Endothelial cell (in vitro differentiated cells): ENCODE data around the gene EIF2S1. TPM values are rescaled to one million over a fixed set of nuclear protein-coding genes. Genes with fewer than 3 reads are reported as not detected.

Experiments used
- DNase-seq: peaks from one replicate; pipeline ENCODE4 v3.0.0; 2021; ENCODE audit warnings: low spot score
- H3K27ac Mint-ChIP-seq: one replicate; pipeline ENCODE4 v1.8.0; 2021; ENCODE audit warnings: mixed read lengths, inconsistent platforms; ENCODE audit not compliant: unreplicated experiment
- H3K27me3 Mint-ChIP-seq: one replicate; pipeline ENCODE4 v1.8.0; 2021; ENCODE audit warnings: mild to moderate bottlenecking, moderate library complexity, mixed read lengths, inconsistent platforms; ENCODE audit not compliant: unreplicated experiment
- H3K36me3 Mint-ChIP-seq: one replicate; pipeline ENCODE4 v1.8.0; 2021; ENCODE audit warnings: mild to moderate bottlenecking, low read depth, mixed read lengths, inconsistent platforms; ENCODE audit not compliant: unreplicated experiment
- H3K4me1 Mint-ChIP-seq: one replicate; pipeline ENCODE4 v1.8.0; 2021; ENCODE audit warnings: mild to moderate bottlenecking, mixed read lengths, inconsistent platforms; ENCODE audit not compliant: unreplicated experiment
- H3K4me3 Mint-ChIP-seq: one replicate; pipeline ENCODE4 v1.8.0; 2021; ENCODE audit warnings: mild to moderate bottlenecking, mixed read lengths, inconsistent platforms; ENCODE audit not compliant: unreplicated experiment
- H3K9me3 Mint-ChIP-seq: one replicate; pipeline ENCODE4 v1.8.0; 2021; ENCODE audit warnings: mixed read lengths, inconsistent platforms; ENCODE audit not compliant: unreplicated experiment
- CTCF ChIP-seq: fragments of 200-600 bp; sonication (generic); IDR thresholded peaks from one replicate; pipeline ENCODE4 v1.5.0; 2021; ENCODE audit warnings: antibody characterized with exemption; ENCODE audit not compliant: unreplicated experiment
- total RNA-seq: library from RNA; stranded (reverse); fragmentation: NEBNext Ultra II Directional; extraction: Animal tissue kit (Norgen Biotek cat#: 25700); gene quantifications from one replicate; pipeline ENCODE4 v1.2.1, GENCODE V29; 2021; ENCODE audit not compliant: unreplicated experiment

Gene EIF2S1
- total RNA-seq, 1 donor from 2014 or later, result 74.2 TPM

- Mint-ChIP-seq H3K4me1 (peaks cover 34% of the 10 kb centered on the region), H3K27me3 (peaks cover 6% of the 10 kb centered on the region), H3K36me3 (no peaks in the 10 kb centered on the region), H3K4me3 (peak overlapping the region; percentile 98), H3K27ac (peak overlapping the region; percentile 98), H3K9me3 (no peaks in the 10 kb centered on the region)
- TF ChIP-seq CTCF, result no peak
- peak; percentile 39 for DNase-seq
Measured at GRCh38 chr14:67358924-67359774, 979 bp upstream of the EIF2S1 start.

GRCh38 chr14:67360470-67361206 lies 510 bp downstream of the EIF2S1 start:
- Mint-ChIP-seq H3K4me3 (peak overlapping the region; percentile 98), H3K27ac (peak overlapping the region; percentile 98), H3K4me1 (peaks cover 34% of the 10 kb centered on the region), H3K9me3 (no peaks in the 10 kb centered on the region), H3K27me3 (peaks cover 6% of the 10 kb centered on the region), H3K36me3 (no peaks in the 10 kb centered on the region)
- TF ChIP-seq CTCF, result no peak
- DNase-seq, result no peak

- no peak for DNase-seq
- H3K4me1 Mint-ChIP-seq, result peaks cover 9% of the 10 kb centered on the region
- H3K27me3 Mint-ChIP-seq, result peaks cover 2% of the 10 kb centered on the region
- no peak for TF ChIP-seq CTCF
- peaks cover 16% of the 10 kb centered on the region for H3K36me3 Mint-ChIP-seq
- no peaks in the 10 kb centered on the region for H3K9me3 Mint-ChIP-seq
- no peak overlapping the region for H3K27ac Mint-ChIP-seq
- no peak overlapping the region for H3K4me3 Mint-ChIP-seq
Measured at GRCh38 chr14:67365476-67365875, 5.3 kb downstream of the EIF2S1 start.

- TF ChIP-seq CTCF, result no peak
- Mint-ChIP-seq H3K36me3 (peaks cover 31% of the 10 kb centered on the region), H3K4me3 (no peak overlapping the region), H3K9me3 (no peaks in the 10 kb centered on the region), H3K4me1 (no peaks in the 10 kb centered on the region), H3K27me3 (no peaks in the 10 kb centered on the region), H3K27ac (no peak overlapping the region)
- DNase-seq, result no peak
Measured at GRCh38 chr14:67370830-67371229, 10.7 kb downstream of the EIF2S1 start.
